Retinal pigment epithelial cell (primary cell): ENCODE data around the gene TUT1.

Source experiments
- DNase-seq: peaks from one replicate; pipeline ENCODE4 v3.0.0-alpha.2; 2010; ENCODE audit warnings: low read depth
- H3K4me3 ChIP-seq: 2 replicates; pipeline ENCODE4 v1.5.1; 2011; ENCODE audit warnings: mild to moderate bottlenecking, low read length, control low read depth, moderate library complexity
- TF ChIP-seq, protein P1 (sequence below): conservative IDR thresholded peaks from 2 replicates; pipeline ENCODE4 v1.5.1; 2011; ENCODE audit warnings: low read depth, low read length, control low read depth, inconsistent platforms

TUT1 gene, protein sequence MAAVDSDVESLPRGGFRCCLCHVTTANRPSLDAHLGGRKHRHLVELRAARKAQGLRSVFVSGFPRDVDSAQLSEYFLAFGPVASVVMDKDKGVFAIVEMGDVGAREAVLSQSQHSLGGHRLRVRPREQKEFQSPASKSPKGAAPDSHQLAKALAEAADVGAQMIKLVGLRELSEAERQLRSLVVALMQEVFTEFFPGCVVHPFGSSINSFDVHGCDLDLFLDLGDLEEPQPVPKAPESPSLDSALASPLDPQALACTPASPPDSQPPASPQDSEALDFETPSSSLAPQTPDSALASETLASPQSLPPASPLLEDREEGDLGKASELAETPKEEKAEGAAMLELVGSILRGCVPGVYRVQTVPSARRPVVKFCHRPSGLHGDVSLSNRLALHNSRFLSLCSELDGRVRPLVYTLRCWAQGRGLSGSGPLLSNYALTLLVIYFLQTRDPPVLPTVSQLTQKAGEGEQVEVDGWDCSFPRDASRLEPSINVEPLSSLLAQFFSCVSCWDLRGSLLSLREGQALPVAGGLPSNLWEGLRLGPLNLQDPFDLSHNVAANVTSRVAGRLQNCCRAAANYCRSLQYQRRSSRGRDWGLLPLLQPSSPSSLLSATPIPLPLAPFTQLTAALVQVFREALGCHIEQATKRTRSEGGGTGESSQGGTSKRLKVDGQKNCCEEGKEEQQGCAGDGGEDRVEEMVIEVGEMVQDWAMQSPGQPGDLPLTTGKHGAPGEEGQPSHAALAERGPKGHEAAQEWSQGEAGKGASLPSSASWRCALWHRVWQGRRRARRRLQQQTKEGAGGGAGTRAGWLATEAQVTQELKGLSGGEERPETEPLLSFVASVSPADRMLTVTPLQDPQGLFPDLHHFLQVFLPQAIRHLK

DNA sequence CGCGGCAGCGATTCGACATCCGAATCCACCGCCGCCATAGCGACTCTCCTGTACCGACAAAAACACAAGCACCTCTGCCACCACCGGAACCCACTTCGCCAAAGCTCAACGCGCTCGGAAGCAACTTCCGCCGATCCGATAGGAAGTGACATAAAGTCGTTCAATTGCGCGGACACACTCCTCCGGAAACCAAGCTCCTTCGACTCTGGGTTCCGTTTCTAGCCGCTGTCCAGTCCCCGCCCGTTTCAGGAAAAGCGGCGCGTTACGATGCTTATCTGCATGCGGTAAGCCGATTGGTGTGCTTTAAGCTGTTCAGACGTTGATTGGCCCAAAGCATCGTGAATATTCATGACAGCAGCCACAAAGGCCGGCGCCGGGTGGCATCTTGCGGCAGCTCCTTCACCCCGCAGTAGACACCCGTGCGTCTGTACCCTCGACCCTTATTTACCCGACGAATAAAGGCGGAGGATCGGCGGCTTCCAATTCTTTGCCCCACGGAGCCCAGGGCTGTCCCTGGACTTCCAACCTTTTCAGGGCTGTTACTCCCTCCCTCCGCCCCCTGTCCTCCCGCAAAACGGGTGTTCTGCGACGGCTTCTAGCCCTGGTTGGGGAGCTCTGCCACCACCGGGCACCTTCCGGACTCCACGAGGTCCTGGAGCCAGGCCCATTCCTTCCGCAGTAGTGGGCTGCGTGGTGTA lies at the start of gene TUT1:
Gene TUT1, minus strand, starts transcription at position 76 of the 698 bp plus-strand sequence. Its CDS starts 38 bp downstream, at position 38.
- DNase-seq: peak; percentile 99
- TF ChIP-seq, protein P1, sequence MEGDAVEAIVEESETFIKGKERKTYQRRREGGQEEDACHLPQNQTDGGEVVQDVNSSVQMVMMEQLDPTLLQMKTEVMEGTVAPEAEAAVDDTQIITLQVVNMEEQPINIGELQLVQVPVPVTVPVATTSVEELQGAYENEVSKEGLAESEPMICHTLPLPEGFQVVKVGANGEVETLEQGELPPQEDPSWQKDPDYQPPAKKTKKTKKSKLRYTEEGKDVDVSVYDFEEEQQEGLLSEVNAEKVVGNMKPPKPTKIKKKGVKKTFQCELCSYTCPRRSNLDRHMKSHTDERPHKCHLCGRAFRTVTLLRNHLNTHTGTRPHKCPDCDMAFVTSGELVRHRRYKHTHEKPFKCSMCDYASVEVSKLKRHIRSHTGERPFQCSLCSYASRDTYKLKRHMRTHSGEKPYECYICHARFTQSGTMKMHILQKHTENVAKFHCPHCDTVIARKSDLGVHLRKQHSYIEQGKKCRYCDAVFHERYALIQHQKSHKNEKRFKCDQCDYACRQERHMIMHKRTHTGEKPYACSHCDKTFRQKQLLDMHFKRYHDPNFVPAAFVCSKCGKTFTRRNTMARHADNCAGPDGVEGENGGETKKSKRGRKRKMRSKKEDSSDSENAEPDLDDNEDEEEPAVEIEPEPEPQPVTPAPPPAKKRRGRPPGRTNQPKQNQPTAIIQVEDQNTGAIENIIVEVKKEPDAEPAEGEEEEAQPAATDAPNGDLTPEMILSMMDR: no peak
- H3K4me3 ChIP-seq: peak within 1 kb of the TSS; percentile 97

DNA sequence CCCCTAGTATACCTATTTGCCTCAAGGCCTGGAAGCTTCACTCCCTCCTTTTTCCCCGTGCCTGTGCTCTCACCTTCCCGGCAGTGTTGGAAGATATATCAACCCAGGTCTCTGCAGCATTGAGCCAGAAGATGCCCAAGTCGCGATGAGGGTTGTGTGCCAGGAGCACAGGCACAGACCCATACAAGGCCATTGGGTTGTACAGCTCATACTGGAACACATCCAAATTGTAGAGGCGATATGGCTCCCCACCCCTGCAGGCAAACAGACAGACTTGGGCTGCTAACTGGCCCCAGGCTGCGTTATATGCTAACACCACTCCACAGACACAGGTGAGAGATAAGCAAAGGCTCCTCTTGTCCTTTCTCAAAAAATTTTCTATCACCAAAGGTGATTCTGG lies 41.2 kb upstream of the TUT1 start:
- no peak overlapping the region for H3K4me3 ChIP-seq
- TF ChIP-seq, protein P1: no peak
- DNase-seq: no peak

DNA sequence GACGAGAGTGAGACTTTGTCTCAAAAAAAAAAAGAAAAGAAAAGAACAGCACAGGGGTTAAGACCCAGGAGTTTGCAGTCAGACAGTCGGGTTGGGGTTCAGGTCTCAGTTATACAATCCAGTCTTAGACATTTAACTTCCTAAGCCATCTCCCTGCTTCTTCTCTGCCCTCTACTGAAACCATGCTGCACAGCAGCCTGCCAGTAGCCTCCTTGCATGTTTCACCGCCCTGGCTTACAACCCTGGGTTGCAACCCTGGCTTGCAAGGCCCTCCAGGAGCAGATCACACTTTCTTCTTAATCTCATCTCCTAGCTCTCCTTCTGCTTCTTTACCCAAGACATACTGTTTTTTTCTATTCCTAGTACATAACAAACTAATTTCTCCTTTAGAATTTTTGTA lies 36.4 kb upstream of the TUT1 start:
- DNase-seq: no peak
- H3K4me3 ChIP-seq: no peak overlapping the region
- TF ChIP-seq, protein P1: no peak

DNA sequence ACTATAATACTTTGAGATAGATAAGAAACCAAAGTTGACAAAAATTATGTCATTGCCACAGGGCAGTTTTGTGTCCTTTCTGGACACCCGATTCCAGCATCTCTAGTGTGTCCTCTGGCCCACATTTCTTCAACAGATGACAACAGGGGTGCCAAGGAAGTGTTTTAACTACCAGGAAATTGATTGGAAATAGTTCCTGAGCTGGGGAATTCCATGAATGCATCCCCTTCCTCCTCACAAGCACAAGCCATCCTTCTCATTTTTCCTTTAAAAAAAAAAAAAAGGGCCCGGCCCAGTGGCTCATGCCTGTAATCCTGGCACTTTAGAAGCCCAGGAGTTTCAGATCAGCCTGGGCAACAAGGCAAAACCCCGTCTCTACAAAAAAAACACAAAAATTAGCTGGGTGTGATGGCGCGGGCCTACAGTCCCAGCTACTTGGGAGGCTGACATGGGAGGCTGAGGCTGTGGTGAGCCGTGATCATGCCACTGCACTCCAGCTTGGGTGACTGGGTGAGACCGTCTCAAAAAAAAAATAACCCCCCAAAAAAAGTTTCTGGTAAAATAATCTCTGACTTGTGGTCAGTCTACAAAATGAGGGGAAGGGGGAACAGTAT lies 31.3 kb upstream of the TUT1 start:
- TF ChIP-seq, protein P1: no peak
- DNase-seq: no peak
- peak overlapping the region; percentile 31 for H3K4me3 ChIP-seq

DNA sequence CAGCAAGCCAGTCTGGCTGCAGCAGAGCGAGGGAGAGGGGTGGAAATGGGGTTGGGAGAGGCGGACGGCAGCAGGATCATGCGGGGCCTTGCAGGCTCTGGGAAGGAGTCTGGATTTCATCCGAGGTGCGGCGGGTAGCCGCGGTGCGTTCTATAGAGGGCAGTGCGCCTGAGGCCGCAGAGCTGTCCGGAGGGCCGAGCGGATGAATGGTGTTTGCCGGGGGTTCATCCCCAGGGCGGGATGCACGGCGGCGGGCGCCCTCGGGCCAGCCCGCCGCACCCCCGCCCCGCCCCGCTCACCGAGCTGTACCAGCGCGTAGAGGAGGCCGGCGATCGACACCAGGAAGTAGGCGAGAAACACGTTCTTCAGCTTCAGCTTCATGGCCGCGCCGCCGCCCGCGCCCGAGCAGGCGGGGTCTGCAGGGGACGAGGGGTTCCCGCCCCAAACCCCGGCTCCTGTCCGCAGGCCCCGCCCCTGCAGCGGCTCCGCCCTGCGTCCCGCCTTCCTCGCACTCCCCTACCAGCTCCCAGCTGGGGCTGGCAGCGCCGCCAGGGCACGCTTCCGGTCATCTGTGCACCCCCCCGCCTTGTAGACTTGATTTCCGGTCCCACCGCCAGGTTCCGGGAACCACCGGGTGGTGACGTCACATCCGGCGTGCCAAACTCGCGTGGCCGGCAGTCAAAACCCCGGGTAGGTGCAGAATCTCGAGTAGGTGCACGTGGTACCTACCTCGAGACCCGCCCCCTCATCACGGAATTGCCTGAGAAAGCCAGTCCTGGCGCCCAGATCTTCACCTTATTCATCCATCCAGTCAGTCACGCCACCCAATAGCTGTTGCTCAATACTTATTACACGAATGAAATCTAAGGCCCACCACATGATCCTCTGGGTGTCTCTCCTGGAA lies 30.5 kb upstream of the TUT1 start, which contains the start of gene B3GAT3:
Gene B3GAT3, minus strand, starts transcription at position 420 of the 904 bp plus-strand sequence. Its CDS starts 39 bp downstream, at position 381.
- TF ChIP-seq, protein P1: peak; percentile 4
- peak within 1 kb of the TSS; percentile 78 for H3K4me3 ChIP-seq
- DNase-seq: peak; percentile 96
